VCaP (cell line): ENCODE results near the gene LIPM.

Experiments used
- H3K27ac ChIP-seq: fragments of 450-650 bp; 2 replicates; pipeline ENCODE4 v1.5.1; 2017
- CTCF ChIP-seq: fragments of 450-650 bp; conservative IDR thresholded peaks from 2 replicates; pipeline ENCODE4 v1.5.1; 2017; ENCODE audit warnings: mild to moderate bottlenecking, moderate library complexity

Gene LIPM

DNA sequence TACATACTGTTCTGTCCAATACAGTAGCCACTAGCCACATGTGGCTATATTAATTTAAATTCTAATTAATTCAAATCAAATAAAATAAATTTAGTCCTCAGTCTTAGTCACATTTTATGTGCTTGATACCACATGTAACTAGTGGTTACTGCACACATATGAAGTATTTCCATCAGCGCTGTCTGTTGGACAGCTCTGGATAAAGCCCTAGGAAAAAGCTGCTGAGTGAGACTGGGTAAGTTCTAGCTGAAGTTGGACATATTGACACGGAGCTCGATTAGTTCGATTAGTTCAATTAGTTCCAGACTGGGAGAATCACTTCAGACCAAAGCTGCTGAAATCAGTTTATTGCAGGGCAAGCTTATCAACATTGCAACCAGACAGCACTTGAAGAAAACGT is 15.1 kb upstream of the LIPM start:
- no peak for TF ChIP-seq CTCF
- H3K27ac ChIP-seq: no peak overlapping the region

GRCh38 chr10:88788924-88789323 is 13.6 kb upstream of the LIPM start:
- no peak for TF ChIP-seq CTCF
- no peak overlapping the region for H3K27ac ChIP-seq

DNA sequence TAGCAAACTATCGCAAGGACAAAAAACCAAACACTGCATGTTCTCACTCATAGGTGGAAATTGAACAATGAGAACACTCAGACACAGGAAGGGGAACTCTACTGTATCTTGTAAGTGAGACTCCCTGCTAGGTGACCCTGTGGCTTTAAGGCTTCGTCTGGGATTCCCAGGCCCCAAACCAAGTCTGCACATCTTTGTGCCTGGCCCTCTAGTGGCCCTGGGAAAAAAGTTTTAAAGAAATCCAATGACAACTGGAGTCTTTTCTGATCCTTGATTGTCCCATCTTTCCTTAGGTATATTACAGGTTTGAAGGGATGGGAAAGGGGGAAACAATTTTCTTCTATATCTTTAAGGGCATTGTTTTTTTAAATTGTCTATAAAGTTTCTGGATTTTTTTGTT is 10.6 kb upstream of the LIPM start:
- no peak overlapping the region for H3K27ac ChIP-seq
- TF ChIP-seq CTCF: peak; percentile 80

DNA sequence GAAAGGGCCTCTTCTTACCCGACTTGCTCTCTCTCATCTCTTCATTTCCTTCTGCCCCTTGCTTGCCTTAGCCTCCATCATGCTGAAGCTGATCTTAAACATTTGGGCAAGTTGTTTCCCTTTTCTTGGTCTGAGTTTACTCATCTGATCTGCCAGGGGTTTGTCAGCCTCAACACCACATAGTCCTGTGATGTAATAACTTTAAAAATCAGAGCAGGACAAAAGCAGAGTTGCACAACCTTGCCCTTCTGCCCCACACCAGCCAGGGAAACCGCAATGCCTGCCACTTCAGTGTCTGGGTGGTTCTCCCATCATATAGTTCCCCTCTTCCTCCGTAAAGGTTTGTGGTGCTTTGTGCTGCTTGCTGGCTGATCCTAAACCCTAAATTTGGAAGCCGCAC is 9.9 kb upstream of the LIPM start:
- H3K27ac ChIP-seq: no peak overlapping the region
- TF ChIP-seq CTCF: no peak

DNA sequence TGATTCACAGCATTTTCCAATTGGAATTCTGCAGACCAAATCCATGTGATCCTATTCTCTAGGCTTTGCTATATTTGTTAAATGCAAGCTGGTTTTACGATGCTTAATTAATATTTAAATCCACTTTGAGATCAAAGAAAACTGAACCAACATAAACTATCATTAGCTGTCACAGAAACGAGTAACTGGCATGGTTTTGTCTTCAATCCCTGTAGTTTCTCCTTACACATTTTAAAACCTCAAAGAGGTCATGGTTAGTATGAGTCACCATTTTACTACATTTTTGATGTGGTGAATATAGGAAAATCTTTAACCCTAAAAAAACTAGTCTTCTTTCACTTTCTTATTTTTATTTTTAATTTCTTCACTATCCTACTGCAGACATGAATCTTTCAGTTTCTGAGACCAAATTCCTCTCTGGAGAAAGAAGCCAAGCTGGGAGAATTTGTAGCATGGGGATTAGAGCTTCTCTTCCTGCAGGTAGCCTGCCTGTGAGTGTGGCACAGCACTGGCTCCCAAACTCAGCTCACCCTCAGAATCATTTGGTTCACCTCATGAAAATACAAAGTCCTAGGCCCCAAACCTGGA is 8.7 kb upstream of the LIPM start:
- TF ChIP-seq CTCF: no peak
- H3K27ac ChIP-seq: no peak overlapping the region

- no peak for TF ChIP-seq CTCF
- no peak overlapping the region for H3K27ac ChIP-seq
Observed at GRCh38 chr10:88794731-88795130, 7.8 kb upstream of the LIPM start.

GRCh38 chr10:88800152-88801125 is 2.1 kb upstream of the LIPM start:
- no peak for TF ChIP-seq CTCF
- H3K27ac ChIP-seq: no peak overlapping the region
